Naive B cell (primary cell): Measurements from ENCODE around the gene KLHDC3. TPM values are rescaled to one million over a fixed set of nuclear protein-coding genes. Genes with fewer than 3 reads are reported as not detected.
A peak's percentile ranks its signal among the peaks of the same experiment; 100 is the strongest.
"Not testable (repeated sequence)": the region's sequence is repeated elsewhere in the genome, so short reads cannot be mapped to it uniquely, and the experiment has no call there.

Source experiments
- ATAC-seq, 2 donors: fragments of 150-1000 bp; cut with Tn5 transposase; 2 replicates each; pipeline ENCODE4 v1.10.0; 2021; ENCODE audit warnings: low read depth in 2 of 2, mild to moderate bottlenecking in 2 of 2, moderate library complexity in 2 of 2
- DNase-seq: peaks from one replicate; pipeline ENCODE4 v3.0.0; 2022
- H3K27ac Mint-ChIP-seq, 6 donors: one replicate each; pipeline ENCODE4 v1.8.0; 2020 to 2022; ENCODE audit warnings: mild to moderate bottlenecking in 6 of 6, mixed read lengths in 6 of 6, moderate library complexity in 5 of 6, inconsistent platforms in 2 of 6
- H3K27me3 Mint-ChIP-seq, 3 donors: one replicate each; pipeline ENCODE4 v1.8.0; 2021 to 2022; ENCODE audit warnings: mixed read lengths in 3 of 3, mild to moderate bottlenecking in 1 of 3
- H3K36me3 Mint-ChIP-seq, 2 donors: one replicate each; pipeline ENCODE4 v1.8.0; 2020 to 2022; ENCODE audit warnings: mixed read lengths in 2 of 2, inconsistent platforms in 1 of 2, mild to moderate bottlenecking in 1 of 2
- H3K4me1 Mint-ChIP-seq, 3 donors: one replicate each; pipeline ENCODE4 v1.8.0; 2020 to 2022; ENCODE audit warnings: mixed read lengths in 3 of 3, inconsistent platforms in 1 of 3, mild to moderate bottlenecking in 1 of 3, moderate library complexity in 1 of 3
- H3K4me3 Mint-ChIP-seq, 8 donors: one replicate each; pipeline ENCODE4 v1.8.0; 2020 to 2022; ENCODE audit warnings: mild to moderate bottlenecking in 8 of 8, mixed read lengths in 8 of 8, moderate library complexity in 8 of 8, inconsistent platforms in 2 of 8
- H3K9me3 Mint-ChIP-seq, 7 donors: one replicate each; pipeline ENCODE4 v1.8.0; 2020 to 2022; ENCODE audit warnings: mixed read lengths in 7 of 7, mild to moderate bottlenecking in 5 of 7, inconsistent platforms in 2 of 7, moderate library complexity in 1 of 7
- polyA plus RNA-seq, 6 donors: library from polyadenylated mRNA; unstranded; fragments of 300-500 nt; fragmentation: Illumina TruSeq; gene quantifications; one replicate each; pipeline ENCODE4 v1.2.3, GENCODE V29; 2021; ENCODE audit warnings: low read depth in 6 of 6

Gene KLHDC3
- polyA plus RNA-seq, 6 donors from 2014 or later, result 88.7 to 121 (median 92.0) TPM

GRCh38 chr6:42978839-42979522 is 35.1 kb upstream of the KLHDC3 start, which contains the start of gene PEX6:
Gene PEX6, minus strand, starts transcription at chr6:42979181. Its CDS starts 31 bp downstream, at chr6:42979150.
- Mint-ChIP-seq H3K27me3 (no peaks in the 10 kb centered on the region), H3K4me3 (peak within 1 kb of the TSS; percentile 84 to 99 (median 98)), H3K4me1 (peaks cover 28 to 46% (median 30%) of the 10 kb centered on the region in 3 donors), H3K27ac (peak within 1 kb of the TSS; percentile 78 to 99 (median 97)), H3K36me3 (no peaks in the 10 kb centered on the region), H3K9me3 (no peaks in the 10 kb centered on the region)
- peak; percentile 97 for ATAC-seq
- DNase-seq, result peak; percentile 89

DNA sequence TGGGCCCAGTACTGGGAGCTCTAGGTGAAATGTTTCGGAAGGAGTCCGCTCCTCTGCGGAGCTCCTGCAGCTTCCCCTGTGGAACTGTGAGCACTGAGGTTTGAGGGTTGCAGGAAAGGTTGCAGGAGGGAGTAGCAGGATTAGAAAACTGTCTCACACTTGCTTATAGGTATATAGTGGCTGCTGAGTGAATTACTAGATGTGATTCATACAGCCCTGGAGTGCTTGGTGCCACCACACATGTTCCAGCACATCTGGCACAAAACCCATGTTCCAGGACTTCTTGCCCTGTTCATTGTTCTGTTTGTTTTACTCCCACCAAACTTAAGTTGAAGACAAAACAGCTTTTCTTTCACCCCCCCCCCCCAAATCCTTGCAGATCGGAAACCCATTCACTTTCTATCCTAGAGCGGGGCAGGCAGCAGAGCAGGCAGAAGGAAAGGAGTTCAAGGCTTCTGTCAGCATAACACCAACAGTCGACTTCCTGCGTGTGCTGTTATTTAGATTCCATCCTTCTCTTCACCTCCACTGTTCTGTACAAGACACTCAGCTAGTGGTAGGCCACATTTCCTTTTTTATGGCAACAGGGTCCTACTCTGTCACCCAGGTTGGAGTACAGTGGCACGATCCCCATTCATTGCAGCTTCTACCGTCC is 34.4 kb upstream of the KLHDC3 start:
- Mint-ChIP-seq H3K27ac (peak overlapping the region; percentile 78 to 99 (median 97)), H3K9me3 (no peaks in the 10 kb centered on the region), H3K4me1 (peaks cover 30 to 45% (median 34%) of the 10 kb centered on the region in 3 donors), H3K4me3 (peak overlapping the region; percentile 84 to 99 (median 98)), H3K27me3 (no peaks in the 10 kb centered on the region), H3K36me3 (no peaks in the 10 kb centered on the region)
- DNase-seq, result no peak
- ATAC-seq, result no peak

DNA sequence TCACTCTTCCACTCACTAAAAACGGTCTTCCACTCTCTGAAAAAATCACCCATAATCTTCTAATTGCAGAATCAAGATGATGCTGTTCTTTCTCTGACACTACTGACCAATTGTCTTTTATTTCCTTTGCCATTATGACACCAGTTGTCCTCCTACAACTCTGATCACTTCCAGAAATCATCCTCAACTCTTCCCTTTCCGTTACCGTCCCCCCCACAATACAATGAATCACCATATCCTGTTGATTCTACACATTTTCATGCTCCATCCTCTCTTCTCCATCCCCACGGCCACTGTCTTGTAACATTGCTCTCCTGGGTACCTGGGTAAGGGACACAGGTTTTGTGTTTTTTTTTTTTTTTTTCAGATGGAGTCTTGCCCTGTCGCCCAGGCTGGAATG is 32.2 kb upstream of the KLHDC3 start:
- ATAC-seq (no peak), DNase-seq (no peak)
- H3K9me3 Mint-ChIP-seq, result no peaks in the 10 kb centered on the region
- peak overlapping the region in 4 of 6 donors; percentile 3 to 95 (median 52) for H3K27ac Mint-ChIP-seq
- no peaks in the 10 kb centered on the region for H3K27me3 Mint-ChIP-seq
- peak overlapping the region in 5 of 8 donors; percentile 22 to 91 (median 69) for H3K4me3 Mint-ChIP-seq
- peaks cover 48 to 60% (median 52%) of the 10 kb centered on the region in 3 donors for H3K4me1 Mint-ChIP-seq
- no peaks in the 10 kb centered on the region for H3K36me3 Mint-ChIP-seq

- H3K4me1 Mint-ChIP-seq, result peaks cover 53 to 58% (median 57%) of the 10 kb centered on the region in 3 donors
- H3K27ac Mint-ChIP-seq, result peak within 1 kb of the TSS; percentile 87 to 96 (median 94)
- H3K9me3 Mint-ChIP-seq, result no peaks in the 10 kb centered on the region
- DNase-seq (peak; percentile 98), ATAC-seq (peak; percentile 91 to 93)
- H3K36me3 Mint-ChIP-seq, result no peaks in the 10 kb centered on the region
- peak within 1 kb of the TSS; percentile 89 to 97 (median 94) for H3K4me3 Mint-ChIP-seq
- no peaks in the 10 kb centered on the region for H3K27me3 Mint-ChIP-seq
Measured at GRCh38 chr6:42984001-42984923, 29.8 kb upstream of the KLHDC3 start, which contains the start of gene PPP2R5D. Gene PPP2R5D, plus strand, starts transcription at chr6:42984570. Its CDS starts 108 bp downstream, at chr6:42984678.

DNA sequence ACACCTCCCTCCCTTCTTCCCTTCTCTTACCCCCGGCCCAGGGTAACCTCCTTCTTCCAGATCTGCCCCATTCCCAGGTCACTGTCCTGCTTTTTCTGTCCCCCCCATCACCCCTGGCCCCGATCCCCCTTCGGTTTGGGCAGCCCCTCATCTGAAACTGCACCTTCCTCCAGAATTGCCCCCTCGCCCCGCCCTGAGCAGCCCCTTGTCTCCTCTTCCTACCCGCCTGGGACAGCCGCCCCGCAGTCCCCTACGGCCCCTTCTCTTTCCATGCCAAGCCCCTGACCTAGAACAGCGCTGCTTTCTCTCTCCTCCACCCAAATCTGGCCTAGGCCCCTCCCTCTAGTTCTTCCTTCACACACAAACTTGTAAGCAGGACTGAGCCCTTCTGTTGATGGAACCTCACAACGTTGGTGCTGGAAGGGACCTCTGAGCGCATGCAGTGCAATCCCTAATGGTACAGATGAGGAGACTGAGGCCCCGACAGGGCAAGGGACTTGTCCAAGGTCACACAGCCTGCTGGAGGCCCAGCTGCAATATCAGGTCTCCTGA is 29.0 kb upstream of the KLHDC3 start:
- DNase-seq (peak; percentile 11), ATAC-seq (no peak)
- Mint-ChIP-seq H3K9me3 (no peaks in the 10 kb centered on the region), H3K27me3 (no peaks in the 10 kb centered on the region), H3K4me1 (peaks cover 46 to 51% (median 50%) of the 10 kb centered on the region in 3 donors), H3K36me3 (no peaks in the 10 kb centered on the region), H3K27ac (peak overlapping the region in 5 of 6 donors; percentile 72 to 93 (median 90)), H3K4me3 (peak overlapping the region; percentile 89 to 97 (median 94))

GRCh38 chr6:42987533-42988451 is 26.3 kb upstream of the KLHDC3 start:
- ATAC-seq, result no peak
- Mint-ChIP-seq H3K4me1 (peaks cover 45 to 50% (median 46%) of the 10 kb centered on the region in 3 donors), H3K27ac (peak overlapping the region in 1 of 6 donors; percentile 36), H3K27me3 (no peaks in the 10 kb centered on the region), H3K36me3 (no peaks in the 10 kb centered on the region), H3K4me3 (peak overlapping the region in 1 of 8 donors; percentile 91), H3K9me3 (no peaks in the 10 kb centered on the region)
- no peak for DNase-seq

- DNase-seq (no peak), ATAC-seq (no peak)
- no peaks in the 10 kb centered on the region for H3K36me3 Mint-ChIP-seq
- peak overlapping the region in 2 of 8 donors; percentile 30 to 91 for H3K4me3 Mint-ChIP-seq
- no peaks in the 10 kb centered on the region for H3K9me3 Mint-ChIP-seq
- H3K4me1 Mint-ChIP-seq, result peaks cover 45 to 52% (median 45%) of the 10 kb centered on the region in 3 donors
- no peak overlapping the region for H3K27ac Mint-ChIP-seq
- no peaks in the 10 kb centered on the region for H3K27me3 Mint-ChIP-seq
Measured at GRCh38 chr6:42988486-42989020, 25.5 kb upstream of the KLHDC3 start.

DNA sequence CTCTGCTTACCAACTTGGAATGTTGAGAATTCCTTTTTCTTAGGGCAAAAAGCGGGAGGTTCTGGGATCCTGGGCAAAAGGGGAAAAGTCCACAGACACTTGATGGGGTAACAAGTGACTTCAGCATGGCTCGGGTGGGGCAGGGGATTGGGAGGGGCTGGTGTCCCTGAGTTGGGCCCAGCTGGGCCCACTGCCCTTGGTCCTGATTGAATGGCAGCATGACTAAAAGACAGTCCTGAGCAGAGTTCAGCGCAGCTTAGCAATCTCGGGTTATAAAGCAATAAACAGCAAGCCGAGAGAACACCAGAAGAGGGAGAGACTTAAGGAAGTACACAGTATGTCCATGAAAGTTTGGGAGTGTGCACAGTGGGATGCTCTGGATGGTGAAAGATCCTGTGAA is 24.1 kb upstream of the KLHDC3 start:
- no peaks in the 10 kb centered on the region for H3K36me3 Mint-ChIP-seq
- H3K27ac Mint-ChIP-seq, result peak overlapping the region in 1 of 6 donors; percentile 44
- DNase-seq (no peak), ATAC-seq (no peak)
- H3K4me1 Mint-ChIP-seq, result peaks cover 37 to 44% (median 38%) of the 10 kb centered on the region in 3 donors
- H3K4me3 Mint-ChIP-seq, result peak overlapping the region in 1 of 8 donors; percentile 56
- H3K27me3 Mint-ChIP-seq, result no peaks in the 10 kb centered on the region
- no peaks in the 10 kb centered on the region for H3K9me3 Mint-ChIP-seq

GRCh38 chr6:42993445-42993844 is 20.6 kb upstream of the KLHDC3 start:
- H3K36me3 Mint-ChIP-seq, result no peaks in the 10 kb centered on the region
- no peak overlapping the region for H3K27ac Mint-ChIP-seq
- no peak for DNase-seq
- no peak for ATAC-seq
- H3K27me3 Mint-ChIP-seq, result no peaks in the 10 kb centered on the region
- no peaks in the 10 kb centered on the region for H3K9me3 Mint-ChIP-seq
- H3K4me3 Mint-ChIP-seq, result no peak overlapping the region
- peaks cover 3 to 17% (median 3%) of the 10 kb centered on the region in 3 donors for H3K4me1 Mint-ChIP-seq

GRCh38 chr6:42996513-42996912 is 17.5 kb upstream of the KLHDC3 start:
- no peaks in the 10 kb centered on the region for H3K9me3 Mint-ChIP-seq

DNA sequence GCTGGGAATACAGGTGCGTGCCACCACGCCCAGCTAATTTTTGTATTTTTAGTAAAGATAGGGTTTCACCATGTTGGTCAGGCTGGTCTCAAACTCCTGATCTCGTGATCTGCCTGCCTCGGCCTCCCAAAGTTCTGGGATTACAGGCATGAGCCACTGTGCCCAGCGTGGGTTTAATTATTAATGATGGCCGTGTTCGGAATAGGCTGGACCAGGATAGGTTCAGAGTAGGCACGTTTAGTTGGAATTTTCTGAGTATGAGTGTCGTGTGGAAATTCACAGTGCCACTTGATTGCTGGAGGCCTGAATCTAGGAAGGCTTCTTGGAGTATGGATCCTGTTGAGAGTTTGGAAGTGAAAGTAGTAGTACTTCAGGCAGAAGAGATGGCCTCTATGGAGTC is 15.8 kb upstream of the KLHDC3 start:
- not testable (repeated sequence) for H3K27me3 Mint-ChIP-seq, ATAC-seq, H3K36me3 Mint-ChIP-seq, H3K27ac Mint-ChIP-seq, H3K4me3 Mint-ChIP-seq, H3K9me3 Mint-ChIP-seq, DNase-seq, H3K4me1 Mint-ChIP-seq

More at GRCh38 chr6:42996513-42996912, 17.5 kb upstream of the KLHDC3 start:
- Mint-ChIP-seq H3K27ac (no peak overlapping the region), H3K27me3 (no peaks in the 10 kb centered on the region), H3K4me1 (peaks cover 0 to 11% (median 3%) of the 10 kb centered on the region in 3 donors), H3K4me3 (no peak overlapping the region), H3K36me3 (no peaks in the 10 kb centered on the region)
- ATAC-seq, result no peak
- DNase-seq, result no peak

DNA sequence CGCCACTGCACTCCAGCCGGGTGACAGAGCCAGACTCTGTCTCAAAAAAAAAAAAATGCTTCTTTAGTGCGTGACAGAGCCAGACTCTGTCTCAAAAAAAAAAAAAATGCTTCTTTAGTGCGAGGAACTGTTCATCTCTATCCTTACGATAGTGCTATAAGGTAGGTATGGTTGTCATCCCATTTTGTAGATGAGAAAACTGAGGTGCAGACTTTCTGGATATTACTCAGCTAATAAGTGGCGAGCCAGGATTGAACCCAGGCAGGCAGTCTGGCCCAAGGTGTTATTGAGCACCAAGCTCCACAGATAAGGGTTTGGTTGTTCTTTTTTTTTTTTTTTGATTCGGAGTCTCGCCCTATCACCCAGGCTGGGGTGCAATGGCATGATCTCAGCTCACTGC is 12.2 kb upstream of the KLHDC3 start:
- Mint-ChIP-seq H3K4me3 (no peak overlapping the region), H3K36me3 (peaks cover 0 to 7% of the 10 kb centered on the region in 2 donors), H3K27ac (no peak overlapping the region), H3K4me1 (peaks cover 0 to 4% (median 0%) of the 10 kb centered on the region in 3 donors), H3K27me3 (no peaks in the 10 kb centered on the region), H3K9me3 (no peaks in the 10 kb centered on the region)
- no peak for DNase-seq
- no peak for ATAC-seq
